HG03097 (cell line): ENCODE results near the gene GPR139.

Source experiments
- ATAC-seq: cut with Tn5 transposase; IDR thresholded peaks from one replicate; pipeline ENCODE4 v1.9.1; 2021; ENCODE audit not compliant: unreplicated experiment, low FRiP score

Gene GPR139

DNA sequence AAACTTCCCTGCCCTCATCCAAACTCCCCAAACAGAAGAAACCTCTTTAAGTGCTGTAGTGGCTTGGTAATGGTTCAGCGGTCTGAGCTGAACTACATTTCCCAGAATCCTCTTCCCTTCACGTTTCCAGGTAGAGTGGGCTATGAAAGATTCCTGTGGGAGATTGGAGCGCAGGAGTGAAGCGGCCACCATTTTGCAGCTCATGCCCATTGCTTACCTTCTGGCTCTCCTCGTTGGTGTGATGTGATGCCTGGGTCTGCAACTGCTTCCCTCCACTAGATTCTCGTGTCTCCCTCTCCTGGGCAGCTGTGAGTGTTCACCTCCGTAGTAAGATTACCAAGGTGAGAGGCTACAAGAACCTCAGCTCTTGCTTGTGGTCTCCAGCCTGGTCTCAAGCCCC lies 82.1 kb downstream of the GPR139 start:
- ATAC-seq: no peak

DNA sequence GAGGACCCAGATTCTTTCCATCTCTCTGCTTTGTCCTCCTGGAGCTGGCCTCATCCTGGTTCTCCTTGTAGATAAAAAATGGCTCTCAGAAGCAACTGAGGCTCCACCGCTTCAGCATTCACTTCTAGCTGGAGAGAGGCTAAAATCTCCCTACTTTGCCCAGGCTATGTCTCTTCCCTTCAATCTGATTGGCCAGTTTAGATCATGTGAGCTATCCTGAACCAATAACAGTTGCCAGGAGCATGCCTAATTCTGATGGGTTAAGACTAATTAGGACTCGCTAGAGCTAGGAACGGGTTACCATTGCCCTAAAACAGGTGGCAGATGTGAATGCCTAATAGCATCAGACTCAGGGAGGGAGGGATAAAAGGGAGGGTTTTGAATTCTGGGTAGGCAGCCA lies 89.6 kb downstream of the GPR139 start:
- ATAC-seq: no peak
